ENCODE measurements around the gene COBL.

GRCh38 chr7:51126813-51127617, 189.6 kb downstream of the COBL start:
- TF ChIP-seq CTCF (IDR thresholded peaks at IDR 0.05) (no peak), EZH2 (IDR thresholded peaks at IDR 0.05) (no peak), EZH2phosphoT487 (IDR thresholded peaks at IDR 0.05) (no peak)
